ENCODE data around the gene ATRIP. TPM values are rescaled to one million over a fixed set of nuclear protein-coding genes. Genes with fewer than 3 reads are reported as not detected.

The ATRIP gene
- total and polyA plus RNA-seq, 10 of the 15 experiments (the other 5 are each of a cell fraction or from before 2014, with no cell fraction given) = 1.4 to 16.0 (median 10.1) TPM

GRCh38 chr3:48419149-48419548 is 27.4 kb upstream of the ATRIP start:
- DNase-seq (ENCODE audit: low read depth, low spot score) = no peak
- Histone ChIP-seq H3K79me2 (ENCODE audit: control insufficient read depth, insufficient read depth, low read length) (no peaks in the 10 kb centered on the region), H3K27ac (ENCODE audit: control insufficient read depth, insufficient read depth) (no peak overlapping the region), H3K4me3 (no peak overlapping the region), H3K36me3 (ENCODE audit: control insufficient read depth in 2 of 2, insufficient read depth in 2 of 2, low read length in 1 of 2) (no peaks in the 10 kb centered on the region), H4K20me1 (ENCODE audit: control insufficient read depth, insufficient read depth) (no peaks in the 10 kb centered on the region), H3K9ac (ENCODE audit: control insufficient read depth, insufficient read depth, low read length) (no peak overlapping the region), H3K4me1 (ENCODE audit: control insufficient read depth, insufficient read depth, low read length) (no peaks in the 10 kb centered on the region), H2AFZ (ENCODE audit: control insufficient read depth, low read depth, low read length) (no peak overlapping the region), H3K27me3 (replicated peaks in 1 of 2; ENCODE audit: control insufficient read depth in 2 of 2, insufficient read depth in 2 of 2, low read length in 1 of 2) (no peaks in the 10 kb centered on the region), H3K4me2 (ENCODE audit: control insufficient read depth, insufficient read depth) (no peak overlapping the region), H3K9me3 (replicated peaks; ENCODE audit: control insufficient read depth, insufficient read depth, low read length) (no peaks in the 10 kb centered on the region)
- BruUV-seq (replicated peaks) = no TSS peak
- intact Hi-C loops (cut with micrococcal nuclease; ENCODE audit: unreplicated experiment) = no loop called here
- ChIA-PET CTCF (interaction anchor here (0.7 to 22.0 kb wide), 4 partner anchors 17 to 130 kb away, joined by 3 to 757 read pairs (median 4); partner anchors contain the start of genes CCDC51 and TMA7), RAD21 (ENCODE audit: unreplicated experiment) (interaction anchor here (1.8 to 1.9 kb wide), 2 partner anchors 17 to 18 kb away, joined by 5 read pairs; no protein-coding TSS in a partner anchor), POLR2A (no interaction called here), SMC1A (ENCODE audit: uncharacterized antibody, unreplicated experiment) (interaction anchor here (2.6 kb wide), 1 partner anchor 17 kb away, joined by 8 read pairs; no protein-coding TSS in a partner anchor)
- 31% methylated on average over 9 of the region's 9 CpGs for WGBS (ENCODE audit: insufficient coverage, insufficient replicate concordance, low lambda C conversion rate, missing lambda C conversion rate)
- FAIRE-seq = no peak
- TF ChIP-seq RELB (IDR thresholded peaks at IDR 0.05; ENCODE audit: low read depth) = no peak
- TF ChIP-seq MAX (IDR thresholded peaks at IDR 0.05; ENCODE audit: low read depth, low read length) = no peak
- TF ChIP-seq SP1 (IDR thresholded peaks at IDR 0.05; ENCODE audit: low read depth, low read length) = no peak
- TF ChIP-seq ZBTB40 (IDR thresholded peaks at IDR 0.05; ENCODE audit: borderline replicate concordance) = no peak
- no peak for TF ChIP-seq TCF3 (IDR thresholded peaks at IDR 0.05; ENCODE audit: borderline replicate concordance, insufficient read depth, low read depth, low read length)
- TF ChIP-seq CHD1 (IDR thresholded peaks at IDR 0.05; ENCODE audit: low read depth, low read length) = no peak
- TF ChIP-seq WRNIP1 (IDR thresholded peaks at IDR 0.05; ENCODE audit: borderline replicate concordance, low read depth, low read length) = no peak
- TF ChIP-seq ELK1 (IDR thresholded peaks at IDR 0.05; ENCODE audit: low read depth, low read length) = no peak
- TF ChIP-seq SMAD1 (IDR thresholded peaks at IDR 0.05; ENCODE audit: low read depth, partially characterized antibody) = no peak
- TF ChIP-seq PML (IDR thresholded peaks at IDR 0.05; ENCODE audit: low read length) = no peak
- no peak for TF ChIP-seq LARP7 (IDR thresholded peaks at IDR 0.05)
- TF ChIP-seq SIN3A (IDR thresholded peaks at IDR 0.05; ENCODE audit: low read depth, low read length) = no peak
- no peak for TF ChIP-seq EP300 (IDR thresholded peaks at IDR 0.05; ENCODE audit: borderline replicate concordance in 1 of 2, control insufficient read depth in 1 of 2, low read depth in 2 of 2, low read length in 2 of 2)
- TF ChIP-seq PAX8 (IDR thresholded peaks at IDR 0.05) = no peak
- no peak for TF ChIP-seq NFXL1 (IDR thresholded peaks at IDR 0.05; ENCODE audit: borderline replicate concordance)
- TF ChIP-seq STAT3 (IDR thresholded peaks at IDR 0.05; ENCODE audit: low read depth, low read length) = no peak
- no peak for TF ChIP-seq POU2F2 (IDR thresholded peaks at IDR 0.05; ENCODE audit: borderline replicate concordance, low read depth, low read length)
- no peak for TF ChIP-seq DPF2 (IDR thresholded peaks at IDR 0.05)
- in situ Hi-C loops (cut with MboI) = no loop called here
- ATAC-seq = no peak

Measured in GM12878 (cell line).